K562 (cell line): Measurements from ENCODE around the gene WDR27. TPM values are rescaled to one million over a fixed set of nuclear protein-coding genes. Genes with fewer than 3 reads are reported as not detected.

ENCODE experiments used
- ASH1L ChIP-seq: fragments of 450-650 bp; IDR thresholded peaks from 2 replicates; pipeline ENCODE4 v1.6.1; 2018; ENCODE audit warnings: borderline replicate concordance, mild to moderate bottlenecking, low read depth; ENCODE audit not compliant: partially characterized antibody
- HDGF ChIP-seq: fragments of 450-650 bp; IDR thresholded peaks from 2 replicates; pipeline ENCODE4 v1.6.1; 2016
- MAFG ChIP-seq: fragments of 450-650 bp; conservative IDR thresholded peaks from 2 replicates; pipeline ENCODE4 v1.6.1; 2016; ENCODE audit warnings: missing genetic modification characterization, missing compliant biosample characterization
- MAZ ChIP-seq, 2 experiments: fragments of 450-650 bp in 1 of 2; sonication (generic) in 1 of 2; formaldehyde crosslinking; IDR thresholded peaks in 1 of 2; conservative IDR thresholded peaks in 1 of 2; 2 replicates each; pipeline versions ENCODE4 v1.4.0 to v1.5.0; 2020; ENCODE audit warnings: mild to moderate bottlenecking in 1 of 2, missing genetic modification reagents in 1 of 2
- MCM3 ChIP-seq: fragments of 450-650 bp; IDR thresholded peaks from 2 replicates; pipeline ENCODE4 v1.6.1; 2016
- MGA ChIP-seq: fragments of 450-650 bp; IDR thresholded peaks from 2 replicates; pipeline ENCODE4 v1.6.1; 2016; ENCODE audit warnings: mild to moderate bottlenecking, moderate library complexity
- MYC ChIP-seq, 2 experiments: fragments of 250-450 bp in 1 of 2; sonication (Bioruptor Pico) in 1 of 2; IDR thresholded peaks; 2 replicates each; pipeline versions ENCODE4 v1.5.1 to v1.6.1; 2012 to 2021; ENCODE audit warnings: low read depth in 2 of 2, borderline replicate concordance in 1 of 2, improper control_type of control experiment in 1 of 2, low read length in 1 of 2, mild to moderate bottlenecking in 1 of 2, moderate library complexity in 1 of 2
- NR3C1 ChIP-seq: sonication (generic); formaldehyde crosslinking; IDR thresholded peaks from 2 replicates; pipeline ENCODE4 v1.8.1; 2022; ENCODE audit warnings: missing genetic modification reagents
- PHF8 ChIP-seq: fragments of 200-600 bp; sonication (generic); IDR thresholded peaks from 2 replicates; pipeline ENCODE4 v1.6.1; 2012; ENCODE audit warnings: mixed run types, mild to moderate bottlenecking, inconsistent platforms, low read length, moderate library complexity, borderline replicate concordance
- PRPF4 ChIP-seq: fragments of 200-400 bp; formaldehyde crosslinking; IDR thresholded peaks from one replicate; pipeline ENCODE4 v1.6.1; 2017; ENCODE audit warnings: low read length, low read depth, mild to moderate bottlenecking; ENCODE audit not compliant: insufficient read depth, poor library complexity, severe bottlenecking
- RBFOX2 ChIP-seq: fragments of 200-400 bp; formaldehyde crosslinking; IDR thresholded peaks from 2 replicates; pipeline ENCODE4 v1.6.1; 2017; ENCODE audit warnings: low read depth, mild to moderate bottlenecking, low read length, moderate library complexity
- TEAD1 ChIP-seq, 2 experiments: fragments of 450-650 bp in 1 of 2; sonication (generic) in 1 of 2; formaldehyde crosslinking; IDR thresholded peaks; 2 replicates each; pipeline versions ENCODE4 v1.4.0 to v1.8.0; 2020 to 2022; ENCODE audit warnings: mild to moderate bottlenecking in 2 of 2, missing genetic modification reagents in 1 of 2
- ZFX ChIP-seq: sonication (generic); formaldehyde crosslinking; IDR thresholded peaks from 2 replicates; pipeline ENCODE4 v1.8.0; 2022; ENCODE audit warnings: mild to moderate bottlenecking, missing genetic modification reagents, moderate library complexity
- ZNF217 ChIP-seq: sonication (generic); formaldehyde crosslinking; IDR thresholded peaks from 2 replicates; pipeline ENCODE4 v1.8.0; 2022; ENCODE audit warnings: mild to moderate bottlenecking, missing genetic modification reagents
- ZNF511 ChIP-seq: sonication (generic); formaldehyde crosslinking; IDR thresholded peaks from 2 replicates; pipeline ENCODE4 v1.8.0; 2022; ENCODE audit warnings: mild to moderate bottlenecking, missing genetic modification reagents
- polyA plus RNA-seq, 8 experiments: library from polyadenylated mRNA; depleted of rRNA in 4 of 8; stranded (reverse) in 5 of 8; unstranded in 3 of 8; fragments of >200 nt; fragmentation: Nextera tagmentation in 2 of 8; fragmentation: Illumina TruSeq in 1 of 8; extraction: Ambion mirVana in 2 of 8; extraction: Trizol in 1 of 8; gene quantifications; 2 replicates each; pipeline versions ENCODE4 v1.2.1 to v1.2.3, GENCODE V29; 2011 to 2014; ENCODE audit warnings: inconsistent platforms in 1 of 8, missing spikeins in 1 of 8
- total RNA-seq, 7 experiments: library from RNA; depleted of rRNA in 6 of 7; stranded (reverse); fragments of >200 nt in 6 of 7; fragmentation: Illumina TruSeq in 2 of 7; extraction: Trizol in 2 of 7; gene quantifications; 2 replicates each; pipeline versions ENCODE4 v1.2.1 to v1.2.3, GENCODE V29; 2011 to 2021; ENCODE audit warnings: low replicate concordance in 1 of 7

WDR27 gene
- total and polyA plus RNA-seq, 9 of the 15 experiments (the other 6 are each of a cell fraction or from before 2014, with no cell fraction given) = 4.3 to 77.2 (median 22.7) TPM

- peak; percentile 97 for TF ChIP-seq MGA
- TF ChIP-seq MYC (IDR thresholded peaks at IDR 0.05; ENCODE audit: low read depth, low read length) = peak; percentile 82
- TF ChIP-seq MYC (CRISPR knock-in tag; IDR thresholded peaks at IDR 0.05; ENCODE audit: borderline replicate concordance, low read depth) = no peak
- TF ChIP-seq HDGF = no peak
- TF ChIP-seq ASH1L = no peak
- TF ChIP-seq RBFOX2 = peak; percentile 95
- TF ChIP-seq ZFX = peak; percentile 89
- no peak for TF ChIP-seq MCM3
- TF ChIP-seq ZNF217 (CRISPR knock-in tag) = no peak
- peak in 1 of 2 experiments; percentile 66; a peak in 1 of 4 replicates for TF ChIP-seq TEAD1 (CRISPR knock-in tag; IDR thresholded peaks at IDR 0.05)
- TF ChIP-seq MAFG (tag) = no peak
- TF ChIP-seq PRPF4 = no peak
- peak; percentile 47; the same call in 1 of the 2 replicates for TF ChIP-seq PHF8
- peak; percentile 83; the same call in 1 of the 2 replicates for TF ChIP-seq NR3C1 (CRISPR knock-in tag)
- peak; percentile 81; the same call in 1 of the 2 replicates for TF ChIP-seq ZNF511 (CRISPR knock-in tag)
- TF ChIP-seq MAZ (CRISPR knock-in tag; conservative IDR thresholded peaks at IDR 0.05 in 1 of 2, IDR thresholded peaks at IDR 0.05 in 1 of 2) = peak; percentile 50 to 75; a peak in 3 of 4 replicates
These were observed 22.8 kb upstream of the WDR27 start, which contains the start of gene PHF10 (continued) for GRCh38 chr6:169724494-169725124.
